Measurements from ENCODE around the gene SMIM3.
"Not testable (repeated sequence)": the region's sequence is repeated elsewhere in the genome, so short reads cannot be mapped to it uniquely, and the experiment has no call there.

SMIM3 gene

DNA sequence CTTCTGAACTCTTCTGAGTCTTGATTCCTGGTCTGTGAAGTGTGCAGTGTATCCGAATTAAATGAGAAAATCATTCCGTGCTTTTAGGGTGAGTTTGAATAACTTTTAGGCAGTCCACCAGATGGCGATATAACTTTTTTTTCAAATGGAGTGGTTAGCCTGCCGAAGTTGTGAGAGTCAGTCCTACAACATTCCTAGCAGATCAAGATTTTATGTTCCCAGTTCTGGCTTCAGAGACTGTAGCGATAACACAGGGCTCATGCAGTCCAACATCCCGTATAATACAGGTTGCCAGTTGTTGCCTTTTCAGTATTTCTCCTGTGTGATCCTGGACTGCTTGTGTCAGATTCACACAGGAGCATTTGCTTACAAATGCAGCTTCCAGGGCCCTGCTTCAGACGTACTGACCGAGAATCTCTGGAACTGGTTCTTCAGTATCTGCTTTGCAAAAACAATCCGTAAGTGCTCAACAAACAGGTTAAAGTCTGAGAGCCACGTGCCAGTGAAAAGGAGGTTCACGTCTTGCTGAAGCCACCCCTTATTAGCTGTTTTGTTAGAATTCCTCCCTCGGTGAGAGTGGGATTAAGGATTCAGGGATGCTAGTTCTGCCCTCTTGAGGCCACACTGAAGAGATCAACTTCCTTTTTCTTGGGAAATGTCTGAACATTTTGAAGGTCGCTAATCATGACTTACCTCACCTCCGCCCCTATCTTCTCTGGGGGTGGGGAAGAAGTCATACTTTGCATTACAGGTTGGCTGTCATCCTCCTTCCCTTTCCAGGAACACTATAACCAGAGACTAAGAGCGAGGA lies 22.8 kb downstream of the SMIM3 start:
- no peak for DNase-seq

DNA sequence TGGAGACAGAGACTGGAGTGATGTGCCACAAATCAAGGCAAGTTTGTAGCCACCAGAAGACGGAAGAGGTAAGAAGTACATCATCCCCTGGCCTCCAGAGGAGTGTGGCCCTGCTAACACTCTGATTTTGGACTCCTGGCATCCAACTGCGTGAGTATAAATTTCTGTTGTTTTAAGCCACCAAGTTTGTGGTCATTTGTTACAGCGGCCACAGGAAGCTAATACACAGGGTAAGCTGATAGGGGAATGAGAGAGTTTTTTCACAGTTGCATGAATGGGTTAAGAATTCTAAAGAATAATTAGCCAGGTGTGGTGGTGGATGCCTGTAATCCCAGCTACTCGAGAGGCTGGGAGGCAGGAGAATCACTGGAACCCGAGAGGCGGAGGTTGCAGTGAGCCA lies 25.8 kb downstream of the SMIM3 start:
- no peak for DNase-seq

- DNase-seq, result no peak
Measured at GRCh38 chr5:150809363-150809762, 30.8 kb downstream of the SMIM3 start.

- DNase-seq, result no peak
Measured at GRCh38 chr5:150815010-150815409, 36.5 kb downstream of the SMIM3 start.

DNA sequence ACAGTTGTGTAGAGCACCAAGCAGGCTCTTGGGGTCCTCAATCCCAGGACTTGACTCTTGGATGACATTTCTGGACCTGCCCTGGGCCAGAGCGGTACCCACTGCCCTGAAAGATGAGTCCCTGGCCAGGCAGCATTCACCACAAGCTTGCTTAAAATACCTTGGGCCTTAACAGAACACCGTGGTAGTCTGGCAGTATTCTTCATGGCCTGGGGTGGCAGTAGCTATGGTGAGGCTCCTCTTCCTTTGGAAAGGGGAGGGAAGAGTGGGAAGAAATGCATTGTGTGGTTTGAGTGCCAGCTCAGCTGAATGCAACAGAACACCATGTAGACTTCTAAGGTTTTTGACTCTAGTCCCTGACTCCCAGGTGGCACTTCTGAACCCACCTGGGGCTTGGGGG lies 38.4 kb downstream of the SMIM3 start:
- DNase-seq, result no peak

GRCh38 chr5:150829744-150830143 lies 51.2 kb downstream of the SMIM3 start:
- DNase-seq, result no peak

- not testable (repeated sequence) for DNase-seq
Measured at GRCh38 chr5:150831821-150832220, 53.3 kb downstream of the SMIM3 start.

GRCh38 chr5:150836064-150836463 lies 57.5 kb downstream of the SMIM3 start:
- DNase-seq, result no peak

- DNase-seq, result no peak
Measured at GRCh38 chr5:150836703-150837102, 58.1 kb downstream of the SMIM3 start.

GRCh38 chr5:150845185-150845859 lies 66.8 kb downstream of the SMIM3 start:
- not testable (repeated sequence) for DNase-seq

DNA sequence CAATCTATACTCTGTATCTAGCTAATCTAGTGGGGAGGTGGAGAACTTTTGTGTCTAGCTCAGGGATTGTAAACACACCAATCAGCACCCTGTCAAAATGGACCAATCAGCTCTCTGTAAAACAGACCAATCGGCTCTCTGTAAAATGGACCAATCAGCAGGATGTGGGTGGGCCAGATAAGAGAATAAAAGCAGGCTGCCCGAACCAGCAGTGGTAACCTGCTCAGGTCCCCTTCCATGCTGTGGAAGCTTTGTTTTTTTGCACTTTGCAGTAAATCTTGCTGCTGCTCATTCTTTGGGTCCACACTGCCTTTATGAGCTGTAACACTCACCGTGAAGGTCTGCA lies 67.7 kb downstream of the SMIM3 start, which contains the start of gene IRGM:
IRGM (plus strand) TSS at position 214 of the 346 bp plus-strand sequence. CDS start 1,603 bp downstream, outside the sequence.
- not testable (repeated sequence) for DNase-seq

All from activated CD4-positive, alpha-beta T cell treated with anti-CD3 and anti-CD28 coated beads, Interleukin-2, amount 50 U/mL, for 48 hours (primary cell).